Breast epithelium (tissue), 4 donors: Measurements from ENCODE around the gene OMD. TPM values are rescaled to one million over a fixed set of nuclear protein-coding genes. Genes with fewer than 3 reads are reported as not detected.
A peak's percentile ranks its signal among the peaks of the same experiment; 100 is the strongest.
"Not testable (repeated sequence)": the region's sequence is repeated elsewhere in the genome, so short reads cannot be mapped to it uniquely, and the experiment has no call there.

Source experiments
- DNase-seq, 2 donors: peaks; one replicate each; pipeline ENCODE4 v3.0.0-alpha.2; 2019; ENCODE audit warnings: low spot score in 2 of 2
- H3K27ac ChIP-seq, 2 donors: fragments of 200-600 bp; sonication (generic) in 1 of 2; one replicate each; pipeline ENCODE4 v1.5.1; 2016 to 2019; ENCODE audit warnings: mild to moderate bottlenecking in 1 of 2
- H3K27me3 ChIP-seq, 2 donors: fragments of 200-600 bp; sonication (generic) in 1 of 2; one replicate each; pipeline versions ENCODE4 v1.5.1 to v1.6.0; 2017 to 2019; ENCODE audit warnings: control low read depth in 1 of 2, mild to moderate bottlenecking in 1 of 2
- H3K36me3 ChIP-seq: fragments of 200-600 bp; one replicate; pipeline ENCODE4 v1.5.1; 2019
- H3K4me1 ChIP-seq, 2 donors: fragments of 200-600 bp; sonication (generic); one replicate each; pipeline ENCODE4 v1.5.1; 2016 to 2019; ENCODE audit warnings: control low read depth in 1 of 2
- H3K4me3 ChIP-seq, 3 donors: fragments of 200-600 bp; sonication (generic); 1 replicate in 2 of 3; 2 replicates in 1 of 3; pipeline ENCODE4 v1.5.1; 2016 to 2019; ENCODE audit warnings: mild to moderate bottlenecking in 3 of 3, moderate library complexity in 2 of 3
- H3K9me3 ChIP-seq, 2 donors: fragments of 200-600 bp; sonication (generic) in 1 of 2; one replicate each; pipeline ENCODE4 v1.5.1; 2016 to 2019; ENCODE audit warnings: control low read depth in 1 of 2
- CTCF ChIP-seq, 3 donors: fragments of 450-650 bp; IDR thresholded peaks; one replicate each; pipeline ENCODE4 v1.5.1; 2016 to 2017; ENCODE audit warnings: antibody characterized with exemption in 3 of 3, mild to moderate bottlenecking in 3 of 3, moderate library complexity in 3 of 3
- POLR2A ChIP-seq: fragments of 450-650 bp; IDR thresholded peaks from one replicate; pipeline ENCODE4 v1.6.1; 2016; ENCODE audit warnings: antibody characterized with exemption, mild to moderate bottlenecking, moderate library complexity
- POLR2AphosphoS5 ChIP-seq, 3 donors: sonication (generic); formaldehyde crosslinking; IDR thresholded peaks; one replicate each; pipeline ENCODE4 v1.6.1; 2017; ENCODE audit warnings: antibody characterized with exemption in 3 of 3
- intact Hi-C: fragments of 100-400 bp; cut with DNase I; formaldehyde crosslinking; loops from one replicate; pipeline ENCODE4 v1.15.1; 2023; ENCODE audit warnings: low total_unique reads
- total RNA-seq, 3 donors: library from RNA; depleted of rRNA; stranded (reverse); fragments of >200 nt; gene quantifications; one replicate each; pipeline ENCODE4 v1.1.0, GENCODE V29; 2016

OMD gene
- total RNA-seq, 3 donors from 2014 or later, result 12.8 to 39.2 (median 30.0) TPM

DNA sequence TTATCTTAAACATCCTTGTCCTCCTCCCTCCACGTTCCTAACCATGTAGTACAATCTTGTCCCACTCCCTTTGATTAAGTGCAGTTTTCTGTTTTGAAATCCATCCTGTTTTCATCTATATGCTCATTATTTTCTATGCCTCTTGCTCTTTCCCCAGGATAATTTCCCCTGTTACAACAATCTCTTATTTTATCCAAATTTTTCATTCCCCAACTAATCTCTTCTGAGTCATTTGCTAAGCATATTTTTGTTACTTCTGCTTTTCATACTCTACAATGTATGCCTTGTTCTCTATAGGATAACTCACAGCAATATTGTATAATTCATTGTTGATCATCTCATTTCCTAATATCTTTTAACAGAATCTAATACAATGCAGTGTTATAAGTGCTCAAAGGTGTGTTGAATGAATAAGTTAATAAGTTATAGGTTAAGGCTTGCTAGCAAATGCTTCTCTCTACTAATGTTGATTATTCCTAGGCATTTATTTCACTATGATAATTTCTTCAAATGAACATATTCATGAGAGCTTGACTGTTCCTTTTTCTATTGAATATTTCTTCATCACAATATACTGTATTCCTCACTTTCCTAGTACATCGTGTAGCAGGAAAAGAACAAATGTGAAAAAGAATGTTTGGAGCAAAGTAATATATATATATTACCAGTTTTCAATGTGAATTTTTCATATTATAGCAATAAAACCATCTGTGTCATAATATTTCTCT, 1.5 kb downstream of the OMD start:
- Histone ChIP-seq H3K27me3 (no peaks in the 10 kb centered on the region), H3K4me3 (peak overlapping the region in 2 of 3 donors; percentile 30 to 41), H3K4me1 (no peaks in the 10 kb centered on the region), H3K27ac (no peak overlapping the region), H3K9me3 (no peaks in the 10 kb centered on the region), H3K36me3 (no peaks in the 10 kb centered on the region)
- intact Hi-C loops, result no loop called here
- TF ChIP-seq CTCF (IDR thresholded peaks at IDR 0.05) (no peak), POLR2A (no peak), POLR2AphosphoS5 (IDR thresholded peaks at IDR 0.05) (no peak)
- no peak for DNase-seq

DNA sequence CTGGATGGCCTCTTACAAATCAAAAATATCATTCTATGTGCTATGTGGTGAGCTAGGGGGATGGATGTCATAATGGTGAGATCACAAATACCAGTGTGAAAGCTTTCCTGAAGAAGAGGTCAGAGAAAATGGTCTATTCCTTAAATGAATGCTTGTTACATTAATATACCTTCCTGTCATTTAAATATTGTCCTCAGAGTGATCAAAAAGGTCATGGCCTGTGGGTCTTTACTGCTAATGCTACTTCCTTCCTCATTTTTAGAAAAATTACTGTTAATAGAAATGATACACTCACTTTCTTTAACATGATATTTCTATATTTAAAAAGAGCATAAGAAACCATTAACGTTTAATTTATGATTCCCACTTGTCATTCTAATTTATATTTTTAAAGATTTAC, 9.7 kb downstream of the OMD start:
- Histone ChIP-seq H3K4me1 (no peaks in the 10 kb centered on the region), H3K27me3 (no peaks in the 10 kb centered on the region), H3K36me3 (no peaks in the 10 kb centered on the region), H3K27ac (no peak overlapping the region), H3K9me3 (no peaks in the 10 kb centered on the region), H3K4me3 (no peak overlapping the region)
- DNase-seq, result no peak
- intact Hi-C loops, result no loop called here
- TF ChIP-seq POLR2AphosphoS5 (IDR thresholded peaks at IDR 0.05) (no peak), POLR2A (no peak), CTCF (IDR thresholded peaks at IDR 0.05) (no peak)

DNA sequence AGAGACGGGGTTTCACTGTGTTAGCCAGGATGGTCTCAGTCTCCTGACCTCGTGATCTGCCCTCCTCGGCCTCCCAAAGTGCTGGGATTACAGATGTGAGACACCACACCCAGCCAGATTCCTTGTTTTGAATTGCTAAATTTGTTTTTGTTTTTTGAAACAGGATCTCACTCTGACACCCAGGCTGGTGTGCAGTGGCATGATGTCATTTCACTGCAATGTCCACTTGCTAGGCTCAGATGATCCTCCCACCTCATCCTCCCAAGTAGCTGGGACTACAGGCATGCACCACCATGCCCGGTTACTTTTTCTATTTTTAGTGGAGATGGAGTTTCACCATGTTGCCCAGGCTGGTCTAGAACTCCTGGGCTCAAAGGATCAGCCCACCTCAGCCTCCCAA, 13.1 kb downstream of the OMD start:
- DNase-seq, H3K4me1 ChIP-seq, H3K4me3 ChIP-seq, H3K9me3 ChIP-seq, H3K36me3 ChIP-seq, H3K27me3 ChIP-seq, intact Hi-C loops: not testable (repeated sequence)
- peak overlapping the region; percentile 10 to 41 for H3K27ac ChIP-seq

- Histone ChIP-seq H3K4me3 (no peak overlapping the region), H3K36me3 (no peaks in the 10 kb centered on the region), H3K4me1 (no peaks in the 10 kb centered on the region), H3K27me3 (no peaks in the 10 kb centered on the region), H3K27ac (no peak overlapping the region), H3K9me3 (no peaks in the 10 kb centered on the region)
- TF ChIP-seq POLR2AphosphoS5 (IDR thresholded peaks at IDR 0.05) (no peak), POLR2A (no peak), CTCF (IDR thresholded peaks at IDR 0.05) (no peak)
- intact Hi-C loops, result no loop called here
- DNase-seq, result no peak
These were observed 15.4 kb downstream of the OMD start for GRCh38 chr9:92408747-92409478.

GRCh38 chr9:92407818-92408217, 16.5 kb downstream of the OMD start:
- intact Hi-C loops, result no loop called here
- no peak for DNase-seq
- TF ChIP-seq POLR2AphosphoS5 (IDR thresholded peaks at IDR 0.05) (no peak), POLR2A (no peak), CTCF (IDR thresholded peaks at IDR 0.05) (no peak)
- H3K27me3 ChIP-seq, result no peaks in the 10 kb centered on the region
- no peak overlapping the region for H3K4me3 ChIP-seq
- H3K4me1 ChIP-seq, result no peaks in the 10 kb centered on the region
- no peaks in the 10 kb centered on the region for H3K36me3 ChIP-seq
- no peak overlapping the region for H3K27ac ChIP-seq
- no peaks in the 10 kb centered on the region for H3K9me3 ChIP-seq
